PC-9 (cell line): ENCODE measurements around the gene TSPEAR.
"Not testable (repeated sequence)": the region's sequence is repeated elsewhere in the genome, so short reads cannot be mapped to it uniquely, and the experiment has no call there.

Experiments used
- CTCF ChIP-seq: fragments of 200-600 bp; sonication (generic); conservative IDR thresholded peaks from 2 replicates; pipeline ENCODE4 v1.6.1; 2017; ENCODE audit warnings: mixed run types, antibody characterized with exemption, mild to moderate bottlenecking, moderate library complexity
- EZH2 ChIP-seq: fragments of 200-600 bp; sonication (generic); IDR thresholded peaks from 2 replicates; pipeline ENCODE4 v1.8.0; 2017; ENCODE audit warnings: antibody characterized with exemption, low read depth

DNA sequence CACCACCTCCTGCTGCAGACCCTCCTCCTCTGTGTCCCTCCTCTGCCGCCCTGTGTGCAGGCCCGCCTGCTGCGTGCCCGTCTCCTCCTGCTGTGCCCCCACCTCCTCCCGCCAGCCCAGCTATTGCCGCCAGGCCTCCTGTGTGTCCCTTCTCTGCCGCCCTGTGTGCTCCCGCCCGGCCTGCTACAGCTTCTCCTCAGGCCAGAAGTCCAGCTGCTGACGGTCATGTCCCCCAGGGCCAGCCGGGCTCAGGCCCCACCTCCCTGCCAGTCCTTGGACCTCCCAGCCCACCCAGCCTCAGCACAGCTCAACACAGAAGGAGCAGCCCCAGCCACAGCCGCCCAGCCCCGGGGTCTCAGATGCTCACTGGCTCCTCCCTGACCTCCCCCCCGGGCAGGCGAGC is 83.5 kb downstream of the TSPEAR start:
- TF ChIP-seq CTCF, EZH2: not testable (repeated sequence)
